ENCODE results near the gene HPN.

HPN gene

GRCh38 chr19:35015954-35016351 lies 25.6 kb upstream of the HPN start:
- no peak overlapping the region for H3K4me3 ChIP-seq (ENCODE audit: low read length)
- no peak for DNase-seq (ENCODE audit: low read depth)
- TF ChIP-seq, protein P1, sequence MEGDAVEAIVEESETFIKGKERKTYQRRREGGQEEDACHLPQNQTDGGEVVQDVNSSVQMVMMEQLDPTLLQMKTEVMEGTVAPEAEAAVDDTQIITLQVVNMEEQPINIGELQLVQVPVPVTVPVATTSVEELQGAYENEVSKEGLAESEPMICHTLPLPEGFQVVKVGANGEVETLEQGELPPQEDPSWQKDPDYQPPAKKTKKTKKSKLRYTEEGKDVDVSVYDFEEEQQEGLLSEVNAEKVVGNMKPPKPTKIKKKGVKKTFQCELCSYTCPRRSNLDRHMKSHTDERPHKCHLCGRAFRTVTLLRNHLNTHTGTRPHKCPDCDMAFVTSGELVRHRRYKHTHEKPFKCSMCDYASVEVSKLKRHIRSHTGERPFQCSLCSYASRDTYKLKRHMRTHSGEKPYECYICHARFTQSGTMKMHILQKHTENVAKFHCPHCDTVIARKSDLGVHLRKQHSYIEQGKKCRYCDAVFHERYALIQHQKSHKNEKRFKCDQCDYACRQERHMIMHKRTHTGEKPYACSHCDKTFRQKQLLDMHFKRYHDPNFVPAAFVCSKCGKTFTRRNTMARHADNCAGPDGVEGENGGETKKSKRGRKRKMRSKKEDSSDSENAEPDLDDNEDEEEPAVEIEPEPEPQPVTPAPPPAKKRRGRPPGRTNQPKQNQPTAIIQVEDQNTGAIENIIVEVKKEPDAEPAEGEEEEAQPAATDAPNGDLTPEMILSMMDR (IDR thresholded peaks at IDR 0.05; ENCODE audit: insufficient read depth, low read depth, low read length, missing control alignments), result no peak

- no peak overlapping the region for H3K4me3 ChIP-seq (ENCODE audit: low read length)
- TF ChIP-seq, protein P1 (IDR thresholded peaks at IDR 0.05; ENCODE audit: insufficient read depth, low read depth, low read length, missing control alignments), result no peak
- DNase-seq (ENCODE audit: low read depth), result no peak
These were observed 24.0 kb upstream of the HPN start for GRCh38 chr19:35017507-35017906.

GRCh38 chr19:35018379-35018778 lies 23.1 kb upstream of the HPN start:
- TF ChIP-seq, protein P1 (IDR thresholded peaks at IDR 0.05; ENCODE audit: insufficient read depth, low read depth, low read length, missing control alignments), result no peak
- no peak overlapping the region for H3K4me3 ChIP-seq (ENCODE audit: low read length)
- DNase-seq (ENCODE audit: low read depth), result no peak

DNA sequence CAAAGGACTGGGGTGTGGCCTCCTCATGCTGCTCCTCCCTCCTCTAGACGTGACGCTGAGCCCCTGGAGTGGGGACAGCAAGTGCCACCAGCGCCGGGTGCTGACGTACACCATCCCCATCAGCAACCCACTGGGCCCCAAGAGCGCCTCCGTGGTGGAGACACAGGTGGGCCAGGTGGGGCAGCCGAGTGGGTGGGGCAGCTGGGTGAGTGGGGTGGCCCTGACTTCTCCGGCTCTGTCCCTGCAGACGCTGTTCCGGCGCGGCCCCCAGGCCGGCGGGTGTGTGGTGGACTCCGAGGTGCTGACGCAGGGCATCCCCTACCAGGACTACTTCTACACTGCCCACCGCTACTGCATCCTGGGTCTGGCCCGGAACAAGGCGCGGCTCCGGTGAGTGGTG lies 22.4 kb upstream of the HPN start:
- TF ChIP-seq, protein P1 (IDR thresholded peaks at IDR 0.05; ENCODE audit: insufficient read depth, low read depth, low read length, missing control alignments), result no peak
- H3K4me3 ChIP-seq (ENCODE audit: low read length), result no peak overlapping the region
- DNase-seq (ENCODE audit: low read depth), result no peak

- TF ChIP-seq, protein P1 (IDR thresholded peaks at IDR 0.05; ENCODE audit: insufficient read depth, low read depth, low read length, missing control alignments), result no peak
- no peak for DNase-seq (ENCODE audit: low read depth)
- no peak overlapping the region for H3K4me3 ChIP-seq (ENCODE audit: low read length)
These were observed 20.5 kb upstream of the HPN start for GRCh38 chr19:35021016-35021415.

- no peak overlapping the region for H3K4me3 ChIP-seq (ENCODE audit: low read length)
- no peak for DNase-seq (ENCODE audit: low read depth)
These were observed 19.9 kb upstream of the HPN start for GRCh38 chr19:35021596-35021995.

DNA sequence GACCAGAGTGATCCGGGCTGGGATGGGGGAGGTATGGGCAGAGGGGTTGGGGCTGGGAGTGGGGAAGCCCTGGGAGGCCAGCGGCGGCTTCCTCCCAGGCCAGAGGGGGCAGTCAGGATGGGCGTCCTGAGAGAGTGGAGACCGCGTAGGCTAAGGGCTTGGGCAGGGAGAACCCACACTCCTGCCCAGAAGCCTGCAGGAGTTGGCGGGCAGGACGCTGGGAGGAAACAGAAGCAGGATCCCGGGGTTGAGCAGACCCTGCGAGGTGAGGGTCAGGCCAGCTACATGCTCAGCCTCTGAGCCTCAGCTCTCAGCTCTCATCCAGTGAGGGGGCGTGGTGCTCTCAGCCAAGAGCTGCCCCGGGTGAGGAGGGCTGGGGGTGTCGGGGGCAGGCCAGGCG lies 19.1 kb upstream of the HPN start:
- H3K4me3 ChIP-seq (ENCODE audit: low read length), result no peak overlapping the region
- DNase-seq (ENCODE audit: low read depth), result no peak
- TF ChIP-seq, protein P1 (IDR thresholded peaks at IDR 0.05; ENCODE audit: insufficient read depth, low read depth, low read length, missing control alignments), result no peak

More at GRCh38 chr19:35021596-35021995, 19.9 kb upstream of the HPN start:
- TF ChIP-seq, protein P1 (IDR thresholded peaks at IDR 0.05; ENCODE audit: insufficient read depth, low read depth, low read length, missing control alignments), result no peak

Data from epithelial cell of esophagus (primary cell).